ENCODE measurements around the gene KRTAP9-7.
A peak's percentile ranks its signal among the peaks of the same experiment; 100 is the strongest.

Gene KRTAP9-7

DNA sequence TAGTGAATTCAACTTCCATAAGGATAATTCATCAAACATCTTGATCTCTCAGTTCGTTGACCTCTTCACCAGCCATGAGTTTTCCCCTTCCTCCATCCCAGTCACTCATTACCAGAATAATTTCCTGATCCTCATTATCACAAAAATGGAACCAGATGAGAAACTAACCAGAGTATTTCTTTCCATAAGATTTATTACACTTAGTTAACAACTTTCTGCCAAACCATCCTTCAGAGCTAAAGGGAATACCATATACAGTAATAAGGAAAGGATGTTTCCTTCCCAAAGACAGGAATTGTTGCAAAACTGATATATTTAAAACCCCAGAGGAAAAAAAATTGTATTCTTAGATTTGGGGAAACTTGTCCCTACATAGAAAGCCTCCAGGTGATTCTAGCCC, 18.5 kb downstream of the KRTAP9-7 start:
- Histone ChIP-seq H3K4me1 (ENCODE audit: insufficient read depth, poor library complexity, severe bottlenecking) (peaks cover 11% of the 10 kb centered on the region), H3K9me3 (ENCODE audit: severe bottlenecking) (no peaks in the 10 kb centered on the region), H3K4me3 (ENCODE audit: severe bottlenecking) (no peak overlapping the region), H3K27me3 (ENCODE audit: insufficient read depth, poor library complexity, severe bottlenecking) (no peaks in the 10 kb centered on the region), H3K27ac (ENCODE audit: poor library complexity, severe bottlenecking) (no peak overlapping the region), H3K36me3 (ENCODE audit: low read depth) (no peaks in the 10 kb centered on the region)
- DNase-seq (ENCODE audit: low spot score): no peak
- ATAC-seq (ENCODE audit: low read depth): no peak
- no peak for TF ChIP-seq CTCF (IDR thresholded peaks at IDR 0.05; ENCODE audit: poor library complexity, severe bottlenecking)

GRCh38 chr17:41296846-41297245, 21.3 kb downstream of the KRTAP9-7 start:
- no peak for TF ChIP-seq CTCF (IDR thresholded peaks at IDR 0.05; ENCODE audit: poor library complexity, severe bottlenecking)
- H3K9me3 ChIP-seq (ENCODE audit: severe bottlenecking): peaks cover 4% of the 10 kb centered on the region
- H3K4me1 ChIP-seq (ENCODE audit: insufficient read depth, poor library complexity, severe bottlenecking): peaks cover 9% of the 10 kb centered on the region
- no peak overlapping the region for H3K4me3 ChIP-seq (ENCODE audit: severe bottlenecking)
- H3K27me3 ChIP-seq (ENCODE audit: insufficient read depth, poor library complexity, severe bottlenecking): no peaks in the 10 kb centered on the region
- ATAC-seq (ENCODE audit: low read depth): no peak
- DNase-seq (ENCODE audit: low spot score): no peak
- no peaks in the 10 kb centered on the region for H3K36me3 ChIP-seq (ENCODE audit: low read depth)
- no peak overlapping the region for H3K27ac ChIP-seq (ENCODE audit: poor library complexity, severe bottlenecking)

DNA sequence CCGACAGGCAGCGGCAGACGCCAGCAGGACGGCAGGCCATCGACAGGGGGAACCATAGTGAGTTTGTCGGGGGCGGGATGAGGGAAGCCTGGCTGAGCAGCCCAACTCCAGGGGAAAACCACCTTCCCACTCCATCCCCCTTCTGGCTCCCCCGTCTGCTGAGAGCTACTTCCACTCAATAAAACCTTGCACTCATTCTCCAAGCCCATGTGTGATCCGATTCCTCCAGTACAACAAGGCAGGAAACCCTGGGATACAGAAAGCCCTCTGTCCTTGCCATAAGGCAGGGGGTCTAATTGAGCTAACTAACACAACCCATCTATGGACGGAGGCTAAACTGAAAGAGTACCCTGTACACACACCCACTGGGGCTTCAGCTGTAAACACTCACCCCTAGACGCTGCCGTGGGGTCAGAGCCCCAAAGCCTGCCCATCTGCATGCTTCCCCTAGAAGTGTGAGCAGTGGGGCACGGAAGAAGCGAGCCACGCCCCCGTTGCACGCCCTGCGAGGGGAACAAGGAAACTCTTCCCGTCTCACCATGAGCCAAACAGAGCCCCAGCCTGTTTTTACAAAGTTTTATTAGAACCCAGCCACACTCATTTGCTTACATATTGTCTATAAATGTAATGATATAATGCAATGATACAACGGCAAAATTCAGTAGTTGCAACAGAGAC, 23.1 kb downstream of the KRTAP9-7 start:
- DNase-seq (ENCODE audit: low spot score) (no peak), ATAC-seq (ENCODE audit: low read depth) (no peak)
- Histone ChIP-seq H3K4me3 (ENCODE audit: severe bottlenecking) (no peak overlapping the region), H3K27ac (ENCODE audit: poor library complexity, severe bottlenecking) (no peak overlapping the region), H3K9me3 (ENCODE audit: severe bottlenecking) (peaks cover 4% of the 10 kb centered on the region), H3K27me3 (ENCODE audit: insufficient read depth, poor library complexity, severe bottlenecking) (no peaks in the 10 kb centered on the region), H3K36me3 (ENCODE audit: low read depth) (no peaks in the 10 kb centered on the region), H3K4me1 (ENCODE audit: insufficient read depth, poor library complexity, severe bottlenecking) (peaks cover 13% of the 10 kb centered on the region)
- TF ChIP-seq CTCF (IDR thresholded peaks at IDR 0.05; ENCODE audit: poor library complexity, severe bottlenecking): no peak

DNA sequence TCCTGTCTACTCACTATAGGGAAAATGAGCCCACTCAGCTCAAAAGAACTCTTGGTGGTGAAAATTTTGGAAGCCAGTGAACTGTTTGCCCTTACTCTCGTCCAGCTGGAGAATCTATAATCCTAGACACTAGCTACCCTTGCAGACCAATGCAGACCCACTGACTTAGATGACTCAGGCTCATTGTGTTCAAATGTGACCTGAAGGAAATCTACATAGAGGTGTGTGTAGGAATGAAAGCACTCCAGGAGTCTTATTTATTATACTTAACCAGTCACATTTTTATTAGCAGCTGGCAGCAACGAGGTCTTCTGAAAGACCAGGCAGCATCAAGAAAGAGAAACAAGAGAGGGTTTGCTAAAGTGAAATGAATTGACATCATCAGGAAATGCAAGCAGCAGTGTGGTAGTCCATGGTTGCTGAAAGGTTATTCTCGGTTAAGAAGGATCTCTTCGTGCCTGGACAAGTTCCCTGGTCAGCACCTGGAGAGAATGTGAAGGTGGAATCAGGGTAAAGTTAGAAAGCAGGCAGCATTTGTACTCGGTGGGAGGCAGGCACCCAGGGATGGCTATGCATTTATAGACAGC, 25.8 kb downstream of the KRTAP9-7 start:
- ATAC-seq (ENCODE audit: low read depth) (peak; percentile 71), DNase-seq (ENCODE audit: low spot score) (no peak)
- no peaks in the 10 kb centered on the region for H3K27me3 ChIP-seq (ENCODE audit: insufficient read depth, poor library complexity, severe bottlenecking)
- H3K27ac ChIP-seq (ENCODE audit: poor library complexity, severe bottlenecking): peak overlapping the region; percentile 49
- peaks cover 13% of the 10 kb centered on the region for H3K4me1 ChIP-seq (ENCODE audit: insufficient read depth, poor library complexity, severe bottlenecking)
- no peak for TF ChIP-seq CTCF (IDR thresholded peaks at IDR 0.05; ENCODE audit: poor library complexity, severe bottlenecking)
- H3K4me3 ChIP-seq (ENCODE audit: severe bottlenecking): no peak overlapping the region
- no peaks in the 10 kb centered on the region for H3K36me3 ChIP-seq (ENCODE audit: low read depth)
- H3K9me3 ChIP-seq (ENCODE audit: severe bottlenecking): peaks cover 4% of the 10 kb centered on the region

Measured in RWPE2 (cell line).